GM21529 (cell line): Measurements from ENCODE around the gene EIF3K.

Experiments used
- ATAC-seq: cut with Tn5 transposase; IDR thresholded peaks from one replicate; pipeline ENCODE4 v1.9.1; 2021; ENCODE audit not compliant: unreplicated experiment

The EIF3K gene

GRCh38 chr19:38648769-38649304 is 29.8 kb downstream of the EIF3K start:
- no peak for ATAC-seq

GRCh38 chr19:38649305-38650171 is 30.6 kb downstream of the EIF3K start:
- no peak for ATAC-seq

DNA sequence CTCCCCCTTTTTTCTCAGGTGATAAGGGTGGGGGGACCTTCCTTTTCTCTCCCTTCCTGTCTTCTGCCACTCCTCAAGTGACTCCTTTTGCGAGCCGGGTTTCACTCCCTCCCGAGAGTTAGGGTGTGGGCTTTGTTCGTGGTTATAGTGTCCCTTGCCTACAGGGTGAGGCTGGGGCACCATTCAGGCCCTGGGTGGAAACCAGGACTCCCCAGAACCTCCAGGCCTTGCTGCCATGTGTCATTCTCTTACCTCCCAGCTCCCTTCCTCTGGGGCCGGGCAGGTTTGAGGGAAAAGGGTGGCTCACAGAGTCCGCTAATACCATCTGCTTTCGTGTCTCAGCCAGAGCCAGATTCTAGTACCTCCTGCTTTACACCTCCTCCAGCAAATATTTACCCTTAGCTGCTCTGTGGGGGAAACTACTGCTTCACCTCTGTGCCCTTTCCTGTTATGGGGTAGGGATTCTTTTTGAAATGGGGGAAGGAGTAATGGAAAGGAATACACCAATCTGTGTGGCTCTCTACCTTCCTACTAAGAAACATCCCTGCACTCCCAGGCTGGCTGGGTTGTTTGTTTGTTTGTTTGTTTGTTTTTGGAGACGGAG is 31.3 kb downstream of the EIF3K start:
- no peak for ATAC-seq

DNA sequence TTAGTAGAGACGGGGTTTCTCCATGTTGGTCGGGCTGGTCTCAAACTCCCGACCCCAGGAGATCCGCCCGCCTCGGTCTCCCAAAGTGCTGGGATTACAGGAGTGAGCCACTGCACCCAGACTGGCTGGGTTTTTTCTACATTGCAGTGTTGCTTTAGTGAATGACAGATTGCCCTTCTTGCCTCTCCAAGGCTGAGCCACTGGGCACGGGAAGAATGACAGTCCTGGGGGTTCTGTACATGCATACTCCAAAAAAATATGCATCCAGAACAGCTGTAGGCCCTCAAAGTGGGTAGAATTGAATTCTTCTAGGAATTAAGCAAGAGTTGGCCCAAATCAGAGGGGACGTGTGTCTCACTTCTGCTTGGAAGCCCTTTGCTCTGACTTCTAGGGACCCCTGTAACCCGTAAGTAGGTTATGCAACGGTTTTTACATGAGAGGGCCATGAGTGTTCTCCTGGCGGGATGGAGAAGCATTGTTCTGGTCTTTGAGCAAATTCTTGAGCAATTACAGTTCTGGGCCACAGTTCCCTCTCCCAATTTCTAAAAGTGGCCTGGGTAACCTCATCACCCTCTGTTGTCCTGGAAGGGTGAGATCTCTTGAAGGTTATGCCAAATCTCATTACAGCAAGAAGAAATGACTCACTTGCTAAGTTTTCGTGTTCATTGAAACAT is 32.1 kb downstream of the EIF3K start:
- ATAC-seq = no peak

DNA sequence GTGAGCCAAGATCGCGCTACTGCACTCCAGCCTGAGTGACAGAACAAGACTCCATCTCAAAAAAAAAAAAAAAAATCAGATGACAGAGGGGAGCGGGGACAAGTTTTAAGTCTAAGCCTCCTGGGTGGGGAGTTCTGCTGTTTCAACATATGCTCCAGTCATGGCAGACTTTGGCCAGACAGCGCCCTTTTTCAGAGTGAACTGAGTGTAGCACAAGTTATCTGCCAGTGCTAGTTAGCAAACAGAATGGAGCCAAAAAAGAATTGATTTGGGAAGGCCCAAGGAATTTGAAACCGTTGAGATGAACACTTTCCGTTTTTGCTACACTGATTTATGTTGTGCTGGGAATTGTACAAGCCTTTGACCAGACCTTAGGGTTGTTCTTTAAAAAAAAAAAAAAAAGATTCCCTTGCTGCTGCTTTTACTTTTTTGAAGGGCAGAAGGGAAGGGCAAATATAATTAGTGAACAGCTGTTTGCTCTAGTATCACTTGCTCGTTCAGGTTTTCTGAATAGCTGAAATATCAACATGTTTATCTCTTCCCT is 34.1 kb downstream of the EIF3K start:
- no peak for ATAC-seq

- no peak for ATAC-seq
Measured at GRCh38 chr19:38654628-38655055, 35.7 kb downstream of the EIF3K start.

- ATAC-seq = no peak
Measured at GRCh38 chr19:38655148-38655824, 36.3 kb downstream of the EIF3K start.

- ATAC-seq = no peak
Measured at GRCh38 chr19:38656171-38656981, 37.4 kb downstream of the EIF3K start.

DNA sequence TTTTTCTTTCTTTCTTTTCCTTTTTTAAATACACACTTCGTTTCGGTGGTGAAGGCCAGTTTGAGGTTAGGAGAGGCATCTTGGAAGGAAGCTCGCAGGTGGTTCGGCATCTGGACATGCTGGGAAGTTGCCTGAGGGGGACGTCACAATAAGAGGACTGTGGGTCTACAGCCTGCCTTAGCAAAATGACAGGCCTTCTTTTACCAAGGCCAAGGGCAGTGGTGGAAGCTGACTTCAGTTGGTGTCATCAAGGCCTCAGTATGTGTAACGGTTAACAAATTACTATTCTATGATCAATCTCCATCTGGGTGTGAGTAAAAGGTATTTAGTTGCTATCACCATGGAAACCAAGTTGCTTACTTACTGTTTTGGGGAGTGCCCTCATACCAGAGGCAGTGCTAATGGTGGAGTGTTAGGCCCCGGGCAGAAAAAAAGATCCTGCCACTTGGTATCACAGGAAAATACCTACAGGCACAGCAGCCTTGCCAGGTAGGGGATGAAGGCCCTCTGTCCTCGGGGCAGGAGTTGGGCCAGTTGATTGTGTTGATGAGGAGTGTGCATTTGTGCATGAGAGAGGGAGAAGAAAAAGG is 38.7 kb downstream of the EIF3K start:
- no peak for ATAC-seq

GRCh38 chr19:38658462-38659306 is 39.7 kb downstream of the EIF3K start:
- no peak for ATAC-seq

DNA sequence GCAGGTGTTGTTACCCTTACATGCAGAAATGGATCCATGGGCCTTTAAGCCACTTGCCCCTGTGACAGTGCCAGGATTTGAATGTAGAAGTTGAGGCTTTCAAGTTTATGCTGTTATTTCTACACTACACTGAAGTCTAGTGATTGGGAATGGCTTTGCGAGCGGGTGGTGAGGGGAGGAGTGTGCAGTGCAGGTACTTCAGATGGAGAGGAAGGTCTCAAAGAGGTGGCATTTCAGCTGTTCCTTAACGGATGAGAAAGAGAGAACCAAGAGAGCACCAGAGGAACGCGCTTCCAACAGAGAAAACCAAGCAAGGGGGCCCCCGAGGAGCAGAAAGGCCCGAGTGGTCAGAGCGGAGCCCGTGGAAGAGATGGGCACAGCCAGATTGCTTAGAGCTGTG is 41.7 kb downstream of the EIF3K start:
- ATAC-seq = no peak

DNA sequence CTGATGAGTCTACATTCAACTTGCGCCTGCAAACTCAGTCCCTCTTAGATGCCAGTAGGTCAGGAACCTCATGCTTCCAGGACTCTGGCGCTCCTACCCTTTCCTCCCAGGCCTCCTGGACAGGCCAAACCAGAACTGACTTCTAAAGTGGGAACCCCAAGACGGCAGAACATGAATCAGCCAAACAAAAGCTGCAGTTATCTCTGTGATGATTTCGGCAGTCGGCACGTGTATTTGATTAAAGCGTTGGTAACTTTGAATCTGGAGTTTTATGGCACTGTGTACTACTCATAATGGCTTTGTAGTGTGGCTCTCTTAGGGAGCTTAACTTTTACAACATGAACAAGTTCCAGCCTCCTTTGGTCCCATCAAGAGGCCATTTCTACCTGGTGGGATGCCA is 42.1 kb downstream of the EIF3K start:
- ATAC-seq = no peak

DNA sequence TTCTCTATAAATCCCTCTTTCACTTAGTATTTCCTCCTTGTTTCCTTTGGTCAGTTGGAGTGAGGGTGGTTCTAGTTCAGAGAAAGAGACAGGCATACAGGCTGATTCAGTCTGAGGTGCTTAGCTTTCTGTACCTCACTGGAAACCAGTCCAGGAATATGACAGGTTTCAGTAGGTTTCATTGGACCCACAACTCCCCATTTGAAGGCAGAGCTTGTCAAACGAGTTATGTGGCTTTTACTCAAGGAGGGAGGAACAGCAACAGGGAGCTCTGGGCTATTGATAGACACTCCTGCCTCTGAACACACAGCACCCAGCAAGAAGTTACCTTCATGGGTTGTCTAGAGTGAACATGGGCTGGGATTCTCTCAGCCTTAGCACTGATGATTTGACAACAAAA is 43.0 kb downstream of the EIF3K start:
- ATAC-seq = no peak

DNA sequence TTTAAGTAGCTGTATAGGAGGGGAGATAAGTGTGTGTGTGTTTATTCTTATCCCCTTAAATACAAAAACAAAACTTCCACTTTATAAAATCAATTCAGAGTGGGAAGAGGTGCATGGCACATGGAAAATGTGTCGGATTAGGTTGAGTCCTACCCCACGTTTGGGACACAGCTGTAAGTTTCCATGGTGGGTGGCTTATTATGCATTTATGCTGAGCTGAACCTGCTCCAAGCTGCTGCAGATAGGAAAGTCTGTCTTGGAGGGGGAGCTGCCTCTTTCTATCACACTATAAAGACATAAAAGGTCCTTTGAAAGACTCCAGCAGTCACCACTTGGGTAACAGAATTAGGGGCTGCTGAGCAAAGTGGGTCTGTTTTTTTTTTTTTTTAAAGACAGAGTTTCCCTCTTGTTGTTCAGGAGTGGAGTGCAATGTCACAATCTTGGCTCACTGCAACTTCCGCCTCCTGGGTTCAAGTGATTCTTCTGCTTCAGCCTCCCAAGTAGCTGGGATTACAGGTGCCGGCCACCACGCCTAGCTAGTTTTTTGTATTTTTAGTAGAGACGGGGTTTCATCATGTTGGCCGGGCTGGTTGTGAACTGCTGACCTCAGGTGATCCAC is 43.7 kb downstream of the EIF3K start:
- no peak for ATAC-seq

DNA sequence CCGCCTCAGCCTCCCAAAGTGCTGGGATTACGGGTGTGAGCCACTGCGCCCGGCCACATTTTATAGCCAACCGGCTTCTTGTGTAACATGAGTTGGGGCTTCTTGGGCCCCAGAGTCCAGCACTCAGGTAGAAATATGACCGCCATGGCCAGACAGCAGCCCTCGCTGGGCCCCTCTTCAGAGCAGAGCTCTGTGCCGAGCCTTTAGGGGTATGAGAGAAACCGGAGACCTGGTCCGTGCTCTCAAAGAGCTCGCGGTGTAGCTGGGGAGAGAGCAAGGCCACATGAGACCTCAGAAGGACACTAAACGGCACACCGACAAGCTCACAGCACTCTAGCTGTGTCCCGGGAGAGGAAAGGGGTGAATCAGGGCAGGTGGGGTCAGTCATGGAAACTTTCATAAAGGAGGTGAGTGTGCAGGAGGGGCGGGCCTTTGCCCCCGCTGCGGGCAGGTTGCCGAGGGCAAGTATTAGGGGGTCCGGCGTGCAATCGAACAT is 44.2 kb downstream of the EIF3K start:
- ATAC-seq = no peak

GRCh38 chr19:38663957-38664502 is 45.0 kb downstream of the EIF3K start:
- ATAC-seq = no peak

- ATAC-seq = no peak
Measured at GRCh38 chr19:38664503-38665211, 45.7 kb downstream of the EIF3K start.
